Forelimb muscle (tissue), 1 donor: ENCODE data around the gene STAM2. TPM values are rescaled to one million over a fixed set of nuclear protein-coding genes. Genes with fewer than 3 reads are reported as not detected.
"Not testable (repeated sequence)": the region's sequence is repeated elsewhere in the genome, so short reads cannot be mapped to it uniquely, and the experiment has no call there.

Experiments used
- DNase-seq: peaks from one replicate; pipeline ENCODE4 v3.0.0-alpha.2; 2013; ENCODE audit warnings: low read depth
- polyA plus RNA-seq: library from polyadenylated mRNA; unstranded; fragments of 120-200 nt; gene quantifications from one replicate; pipeline ENCODE4 v1.2.1, GENCODE V29; 2013; ENCODE audit not compliant: insufficient read length

STAM2 gene
- polyA plus RNA-seq = 18.7 TPM

- DNase-seq = peak; percentile 74
Measured at GRCh38 chr2:152175368-152176112, at the start of gene STAM2. TSS of gene STAM2 (minus strand) at chr2:152175763. CDS start at chr2:152175642, 121 bp downstream.

GRCh38 chr2:152223977-152224376 is 48.4 kb upstream of the STAM2 start:
- no peak for DNase-seq

GRCh38 chr2:152222975-152223637 is 47.5 kb upstream of the STAM2 start:
- DNase-seq = no peak

- peak; percentile 73 for DNase-seq
Measured at GRCh38 chr2:152221839-152222238, 46.3 kb upstream of the STAM2 start.

- no peak for DNase-seq
Measured at GRCh38 chr2:152219077-152219828, 43.7 kb upstream of the STAM2 start.

- no peak for DNase-seq
Measured at GRCh38 chr2:152201466-152201830, 25.9 kb upstream of the STAM2 start.

GRCh38 chr2:152200565-152201465 is 25.3 kb upstream of the STAM2 start:
- no peak for DNase-seq

- no peak for DNase-seq
Measured at GRCh38 chr2:152200101-152200500, 24.5 kb upstream of the STAM2 start.

- no peak for DNase-seq
Measured at GRCh38 chr2:152198499-152198898, 22.9 kb upstream of the STAM2 start.

GRCh38 chr2:152197508-152198284 is 22.1 kb upstream of the STAM2 start:
- DNase-seq = not testable (repeated sequence)

GRCh38 chr2:152189622-152190495 is 14.3 kb upstream of the STAM2 start:
- DNase-seq = peak; percentile 45

- DNase-seq = not testable (repeated sequence)
Measured at GRCh38 chr2:152186808-152187207, 11.2 kb upstream of the STAM2 start.

- DNase-seq = no peak
Measured at GRCh38 chr2:152186262-152186661, 10.7 kb upstream of the STAM2 start.

GRCh38 chr2:152183401-152184073 is 8.0 kb upstream of the STAM2 start:
- no peak for DNase-seq

GRCh38 chr2:152177667-152178066 is 2.1 kb upstream of the STAM2 start:
- not testable (repeated sequence) for DNase-seq

GRCh38 chr2:152176113-152176714 is 651 bp upstream of the STAM2 start:
- DNase-seq = no peak

GRCh38 chr2:152175012-152175367 is 573 bp downstream of the STAM2 start:
- DNase-seq = no peak

GRCh38 chr2:152174574-152174973 is 989 bp downstream of the STAM2 start:
- DNase-seq = no peak

- DNase-seq = no peak
Measured at GRCh38 chr2:152173831-152174230, 1.7 kb downstream of the STAM2 start.
